K562 (cell line): ENCODE results near the gene INSYN2B.

ENCODE experiments used
- CTCF ChIP-seq, 3 experiments: IDR thresholded peaks in 2 of 3; conservative IDR thresholded peaks in 1 of 3; 2 replicates each; pipeline ENCODE4 v1.5.1; 2011 to 2012; ENCODE audit warnings: low read length in 3 of 3, mild to moderate bottlenecking in 3 of 3, control low read depth in 2 of 3, improper control_type of control experiment in 1 of 3, inconsistent platforms in 1 of 3, low read depth in 1 of 3, mixed read lengths in 1 of 3, moderate library complexity in 1 of 3; ENCODE audit not compliant: insufficient read depth in 2 of 3
- ZNF766 ChIP-seq: fragments of 200-800 bp; sonication (Bioruptor generic); conservative IDR thresholded peaks from 2 replicates; pipeline ENCODE4 v1.6.1; 2016; ENCODE audit warnings: missing genetic modification characterization, missing compliant biosample characterization

DNA sequence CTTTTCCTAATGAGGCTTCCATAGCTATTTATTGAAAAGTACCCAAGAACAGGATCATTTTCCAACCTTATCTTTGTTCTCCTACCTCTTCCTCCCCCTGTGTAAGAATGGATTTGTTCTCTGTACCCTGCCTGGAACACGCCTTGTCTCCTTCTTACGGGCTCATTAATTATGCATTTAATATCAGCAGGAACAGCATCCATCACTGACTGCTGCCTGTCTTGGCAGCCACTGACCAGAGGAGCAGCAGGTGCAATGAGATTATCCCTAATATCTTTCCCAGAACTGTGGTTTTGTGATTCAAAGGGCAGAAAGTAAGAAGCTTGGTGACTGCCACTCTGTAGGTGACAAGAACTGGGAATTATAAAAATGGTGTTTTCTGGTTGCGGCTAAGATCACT, 19.3 kb upstream of the INSYN2B start:
- TF ChIP-seq CTCF (IDR thresholded peaks at IDR 0.05 in 2 of 3, conservative IDR thresholded peaks at IDR 0.05 in 1 of 3; ENCODE audit: insufficient read depth in 2 of 3, low read depth in 1 of 3, low read length in 3 of 3) = no peak
- no peak for TF ChIP-seq ZNF766 (CRISPR knock-in tag)
